ENCODE measurements around the gene THEMIS. TPM values are rescaled to one million over a fixed set of nuclear protein-coding genes. Genes with fewer than 3 reads are reported as not detected.

Gene THEMIS
- total RNA-seq, 1 donor from 2014 or later, result not detected

DNA sequence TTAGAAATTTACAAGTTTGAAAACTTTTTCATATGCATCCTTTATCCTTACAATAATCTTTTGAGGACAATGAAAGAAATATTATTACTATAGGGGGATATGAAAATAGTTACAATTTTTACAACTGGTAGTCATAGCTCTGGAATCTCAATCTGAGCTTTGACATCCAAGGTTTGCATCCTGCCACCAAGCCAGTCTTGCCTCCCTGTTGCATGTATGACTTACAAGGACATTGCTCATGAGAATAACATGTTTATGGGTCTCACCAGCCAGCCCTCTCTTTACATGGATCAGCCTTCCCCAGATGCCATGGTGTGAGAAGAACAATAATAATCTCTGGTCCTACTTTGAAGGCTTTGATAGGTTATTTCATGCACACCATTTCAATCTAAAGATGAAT is 67.5 kb downstream of the THEMIS start:
- no peak overlapping the region for H3K4me3 Mint-ChIP-seq (ENCODE audit: unreplicated experiment)
- H3K27me3 Mint-ChIP-seq (ENCODE audit: unreplicated experiment), result no peaks in the 10 kb centered on the region
- H3K9me3 Mint-ChIP-seq (ENCODE audit: unreplicated experiment), result no peaks in the 10 kb centered on the region
- no peak for DNase-seq
- no peak overlapping the region for H3K27ac Mint-ChIP-seq (ENCODE audit: unreplicated experiment)
- no peaks in the 10 kb centered on the region for H3K4me1 Mint-ChIP-seq (ENCODE audit: low read depth, unreplicated experiment)
- no peaks in the 10 kb centered on the region for H3K36me3 Mint-ChIP-seq (ENCODE audit: unreplicated experiment)
- TF ChIP-seq, protein P1, sequence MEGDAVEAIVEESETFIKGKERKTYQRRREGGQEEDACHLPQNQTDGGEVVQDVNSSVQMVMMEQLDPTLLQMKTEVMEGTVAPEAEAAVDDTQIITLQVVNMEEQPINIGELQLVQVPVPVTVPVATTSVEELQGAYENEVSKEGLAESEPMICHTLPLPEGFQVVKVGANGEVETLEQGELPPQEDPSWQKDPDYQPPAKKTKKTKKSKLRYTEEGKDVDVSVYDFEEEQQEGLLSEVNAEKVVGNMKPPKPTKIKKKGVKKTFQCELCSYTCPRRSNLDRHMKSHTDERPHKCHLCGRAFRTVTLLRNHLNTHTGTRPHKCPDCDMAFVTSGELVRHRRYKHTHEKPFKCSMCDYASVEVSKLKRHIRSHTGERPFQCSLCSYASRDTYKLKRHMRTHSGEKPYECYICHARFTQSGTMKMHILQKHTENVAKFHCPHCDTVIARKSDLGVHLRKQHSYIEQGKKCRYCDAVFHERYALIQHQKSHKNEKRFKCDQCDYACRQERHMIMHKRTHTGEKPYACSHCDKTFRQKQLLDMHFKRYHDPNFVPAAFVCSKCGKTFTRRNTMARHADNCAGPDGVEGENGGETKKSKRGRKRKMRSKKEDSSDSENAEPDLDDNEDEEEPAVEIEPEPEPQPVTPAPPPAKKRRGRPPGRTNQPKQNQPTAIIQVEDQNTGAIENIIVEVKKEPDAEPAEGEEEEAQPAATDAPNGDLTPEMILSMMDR (IDR thresholded peaks at IDR 0.05; ENCODE audit: partially characterized antibody, unreplicated experiment), result no peak

DNA sequence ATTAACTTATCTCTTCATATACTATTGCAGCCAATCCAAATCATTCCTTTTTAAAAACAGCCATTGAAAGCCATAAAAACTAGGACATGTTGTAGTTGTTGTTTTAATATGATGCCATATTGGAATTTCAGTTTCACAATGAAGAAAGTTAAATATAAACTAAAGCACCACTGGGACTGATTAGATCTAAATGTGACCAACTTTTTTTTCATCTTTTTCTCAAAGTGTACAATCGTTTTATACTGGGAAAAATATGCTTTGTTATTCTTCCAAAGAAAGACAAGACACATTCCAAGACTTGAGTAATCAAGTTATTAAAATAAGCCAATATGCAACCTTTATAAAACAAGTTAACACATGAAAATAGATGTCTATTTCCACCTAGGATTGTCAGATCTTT is 68.5 kb downstream of the THEMIS start:
- no peak for DNase-seq
- H3K9me3 Mint-ChIP-seq (ENCODE audit: unreplicated experiment), result no peaks in the 10 kb centered on the region

DNA sequence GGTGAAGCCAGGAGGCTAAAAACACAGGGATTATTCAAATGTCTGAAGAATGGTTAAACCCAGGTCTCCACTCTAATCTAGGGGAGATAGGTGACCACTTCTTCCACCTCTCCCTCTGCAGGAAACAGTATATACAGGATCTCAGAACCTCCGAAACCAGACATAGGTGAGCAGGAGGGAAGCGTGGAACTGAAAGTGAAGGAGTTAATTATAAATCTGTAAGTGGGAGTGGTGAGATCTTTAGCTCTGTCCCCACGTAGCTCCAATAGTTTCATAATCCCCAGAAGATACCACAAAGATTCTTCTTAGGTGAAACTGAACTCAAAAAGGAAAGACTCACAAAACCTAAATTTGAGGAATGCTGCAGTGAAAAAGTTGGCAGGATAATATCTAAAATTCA is 76.8 kb downstream of the THEMIS start:
- TF ChIP-seq, protein P1 (IDR thresholded peaks at IDR 0.05; ENCODE audit: partially characterized antibody, unreplicated experiment), result no peak
- no peak for DNase-seq
- Mint-ChIP-seq H3K9me3 (ENCODE audit: unreplicated experiment) (no peaks in the 10 kb centered on the region), H3K36me3 (ENCODE audit: unreplicated experiment) (no peaks in the 10 kb centered on the region), H3K27me3 (ENCODE audit: unreplicated experiment) (no peaks in the 10 kb centered on the region), H3K4me1 (ENCODE audit: low read depth, unreplicated experiment) (no peaks in the 10 kb centered on the region), H3K27ac (ENCODE audit: unreplicated experiment) (no peak overlapping the region), H3K4me3 (ENCODE audit: unreplicated experiment) (no peak overlapping the region)

More for the DNA sequence above, 68.5 kb downstream of the THEMIS start:
- Mint-ChIP-seq H3K27ac (ENCODE audit: unreplicated experiment) (no peak overlapping the region), H3K4me1 (ENCODE audit: low read depth, unreplicated experiment) (no peaks in the 10 kb centered on the region), H3K4me3 (ENCODE audit: unreplicated experiment) (no peak overlapping the region), H3K27me3 (ENCODE audit: unreplicated experiment) (no peaks in the 10 kb centered on the region), H3K36me3 (ENCODE audit: unreplicated experiment) (no peaks in the 10 kb centered on the region)
- TF ChIP-seq, protein P1 (IDR thresholded peaks at IDR 0.05; ENCODE audit: partially characterized antibody, unreplicated experiment), result no peak

DNA sequence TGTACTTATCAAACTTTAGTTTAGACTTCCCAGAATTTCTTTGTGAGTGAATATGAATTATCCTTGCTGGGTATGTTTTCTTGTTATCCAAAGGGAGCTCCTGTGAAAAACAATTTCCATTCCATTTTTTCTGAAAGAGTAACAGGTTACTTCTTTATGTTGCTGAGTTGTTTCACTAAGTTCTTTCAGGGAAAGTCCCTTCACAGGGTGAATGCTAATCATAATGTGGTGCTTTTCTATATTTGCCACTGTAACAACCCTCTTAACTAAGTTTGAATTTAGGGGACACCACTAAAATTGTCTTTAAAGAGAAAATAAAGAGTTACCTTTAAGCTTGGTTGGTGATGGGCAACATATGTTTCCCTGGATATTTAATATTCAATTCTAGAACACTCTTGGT is 79.4 kb downstream of the THEMIS start:
- Mint-ChIP-seq H3K27me3 (ENCODE audit: unreplicated experiment) (no peaks in the 10 kb centered on the region), H3K27ac (ENCODE audit: unreplicated experiment) (no peak overlapping the region), H3K4me3 (ENCODE audit: unreplicated experiment) (no peak overlapping the region), H3K36me3 (ENCODE audit: unreplicated experiment) (no peaks in the 10 kb centered on the region), H3K9me3 (ENCODE audit: unreplicated experiment) (peaks cover 2% of the 10 kb centered on the region), H3K4me1 (ENCODE audit: low read depth, unreplicated experiment) (no peaks in the 10 kb centered on the region)
- TF ChIP-seq, protein P1 (IDR thresholded peaks at IDR 0.05; ENCODE audit: partially characterized antibody, unreplicated experiment), result no peak
- DNase-seq, result no peak

- DNase-seq, result no peak
- Mint-ChIP-seq H3K27me3 (ENCODE audit: unreplicated experiment) (no peaks in the 10 kb centered on the region), H3K27ac (ENCODE audit: unreplicated experiment) (no peak overlapping the region), H3K4me1 (ENCODE audit: low read depth, unreplicated experiment) (no peaks in the 10 kb centered on the region), H3K36me3 (ENCODE audit: unreplicated experiment) (no peaks in the 10 kb centered on the region), H3K9me3 (ENCODE audit: unreplicated experiment) (peaks cover 2% of the 10 kb centered on the region), H3K4me3 (ENCODE audit: unreplicated experiment) (no peak overlapping the region)
- TF ChIP-seq, protein P1 (IDR thresholded peaks at IDR 0.05; ENCODE audit: partially characterized antibody, unreplicated experiment), result no peak
These were observed 82.7 kb downstream of the THEMIS start for GRCh38 chr6:127818149-127818548.

All from glutamatergic neuron (in vitro differentiated cells).